ENCODE data around the gene TANC1.

The TANC1 gene

GRCh38 chr2:159084384-159085370 lies 116.2 kb downstream of the TANC1 start:
- in situ Hi-C loops (cut with MboI; ENCODE audit: low sequenced_read_pairs, unreplicated experiment) = no loop called here
- no peak for TF ChIP-seq CTCF (IDR thresholded peaks at IDR 0.05; ENCODE audit: borderline replicate concordance, control extremely low read depth, extremely low read depth, insufficient read depth, missing control alignments)

GRCh38 chr2:159086342-159086741 lies 117.9 kb downstream of the TANC1 start:
- DNase-seq (ENCODE audit: low spot score) = no peak
- in situ Hi-C loops (cut with MboI; ENCODE audit: low sequenced_read_pairs, unreplicated experiment) = no loop called here
- TF ChIP-seq CTCF (IDR thresholded peaks at IDR 0.05; ENCODE audit: borderline replicate concordance, control extremely low read depth, extremely low read depth, insufficient read depth, missing control alignments) = no peak

More at GRCh38 chr2:159084384-159085370, 116.2 kb downstream of the TANC1 start:
- no peak for DNase-seq (ENCODE audit: low spot score)

GRCh38 chr2:159086826-159087225 lies 118.4 kb downstream of the TANC1 start:
- no peak for DNase-seq (ENCODE audit: low spot score)
- in situ Hi-C loops (cut with MboI; ENCODE audit: low sequenced_read_pairs, unreplicated experiment) = no loop called here
- TF ChIP-seq CTCF (IDR thresholded peaks at IDR 0.05; ENCODE audit: borderline replicate concordance, control extremely low read depth, extremely low read depth, insufficient read depth, missing control alignments) = no peak

- no peak for DNase-seq (ENCODE audit: low spot score)
These were observed 120.5 kb downstream of the TANC1 start for GRCh38 chr2:159088906-159089305.

GRCh38 chr2:159089543-159089942 lies 121.1 kb downstream of the TANC1 start:
- DNase-seq (ENCODE audit: low spot score) = no peak
- in situ Hi-C loops (cut with MboI; ENCODE audit: low sequenced_read_pairs, unreplicated experiment) = no loop called here

More at GRCh38 chr2:159088906-159089305, 120.5 kb downstream of the TANC1 start:
- no peak for TF ChIP-seq CTCF (IDR thresholded peaks at IDR 0.05; ENCODE audit: borderline replicate concordance, control extremely low read depth, extremely low read depth, insufficient read depth, missing control alignments)
- in situ Hi-C loops (cut with MboI; ENCODE audit: low sequenced_read_pairs, unreplicated experiment) = no loop called here

More at GRCh38 chr2:159089543-159089942, 121.1 kb downstream of the TANC1 start:
- TF ChIP-seq CTCF (IDR thresholded peaks at IDR 0.05; ENCODE audit: borderline replicate concordance, control extremely low read depth, extremely low read depth, insufficient read depth, missing control alignments) = no peak

Measured in GM13976 (cell line).